PFSK-1 (cell line): ENCODE results near the gene RNFT2.

Source experiments
- POLR2AphosphoS5 ChIP-seq: IDR thresholded peaks from 2 replicates; pipeline ENCODE4 v1.6.1; 2012; ENCODE audit warnings: low read depth, mild to moderate bottlenecking, control low read depth, low read length, moderate library complexity
- TF ChIP-seq, protein P1 (sequence below), 2 experiments: IDR thresholded peaks; 2 replicates each; pipeline versions ENCODE4 v1.6.1 to v1.8.0; 2011 to 2012; ENCODE audit warnings: low read depth in 2 of 2, low read length in 2 of 2, control low read depth in 1 of 2, inconsistent platforms in 1 of 2, mild to moderate bottlenecking in 1 of 2, moderate library complexity in 1 of 2; ENCODE audit not compliant: insufficient read depth in 1 of 2

DNA sequence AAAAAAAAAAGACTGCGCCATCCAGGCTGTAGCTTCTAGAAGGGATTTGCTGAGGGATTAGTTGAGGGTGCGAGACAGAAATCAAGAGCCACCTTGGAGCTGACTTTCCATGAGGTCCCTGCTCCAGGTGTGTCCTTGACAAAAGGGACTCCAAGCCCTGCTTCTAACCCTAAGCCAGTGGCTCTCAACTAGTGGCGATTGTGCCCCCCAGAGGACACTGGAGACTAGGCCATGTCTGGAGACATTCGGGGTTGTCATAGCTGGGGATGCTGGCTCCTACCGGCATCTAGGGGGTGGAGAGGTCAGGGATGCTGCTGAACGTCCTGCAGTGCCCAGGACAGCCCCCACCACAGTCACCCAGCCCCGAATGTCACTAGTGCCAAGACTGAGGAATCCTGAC, 40.8 kb upstream of the RNFT2 start:
- no peak for TF ChIP-seq POLR2AphosphoS5
- TF ChIP-seq, protein P1, sequence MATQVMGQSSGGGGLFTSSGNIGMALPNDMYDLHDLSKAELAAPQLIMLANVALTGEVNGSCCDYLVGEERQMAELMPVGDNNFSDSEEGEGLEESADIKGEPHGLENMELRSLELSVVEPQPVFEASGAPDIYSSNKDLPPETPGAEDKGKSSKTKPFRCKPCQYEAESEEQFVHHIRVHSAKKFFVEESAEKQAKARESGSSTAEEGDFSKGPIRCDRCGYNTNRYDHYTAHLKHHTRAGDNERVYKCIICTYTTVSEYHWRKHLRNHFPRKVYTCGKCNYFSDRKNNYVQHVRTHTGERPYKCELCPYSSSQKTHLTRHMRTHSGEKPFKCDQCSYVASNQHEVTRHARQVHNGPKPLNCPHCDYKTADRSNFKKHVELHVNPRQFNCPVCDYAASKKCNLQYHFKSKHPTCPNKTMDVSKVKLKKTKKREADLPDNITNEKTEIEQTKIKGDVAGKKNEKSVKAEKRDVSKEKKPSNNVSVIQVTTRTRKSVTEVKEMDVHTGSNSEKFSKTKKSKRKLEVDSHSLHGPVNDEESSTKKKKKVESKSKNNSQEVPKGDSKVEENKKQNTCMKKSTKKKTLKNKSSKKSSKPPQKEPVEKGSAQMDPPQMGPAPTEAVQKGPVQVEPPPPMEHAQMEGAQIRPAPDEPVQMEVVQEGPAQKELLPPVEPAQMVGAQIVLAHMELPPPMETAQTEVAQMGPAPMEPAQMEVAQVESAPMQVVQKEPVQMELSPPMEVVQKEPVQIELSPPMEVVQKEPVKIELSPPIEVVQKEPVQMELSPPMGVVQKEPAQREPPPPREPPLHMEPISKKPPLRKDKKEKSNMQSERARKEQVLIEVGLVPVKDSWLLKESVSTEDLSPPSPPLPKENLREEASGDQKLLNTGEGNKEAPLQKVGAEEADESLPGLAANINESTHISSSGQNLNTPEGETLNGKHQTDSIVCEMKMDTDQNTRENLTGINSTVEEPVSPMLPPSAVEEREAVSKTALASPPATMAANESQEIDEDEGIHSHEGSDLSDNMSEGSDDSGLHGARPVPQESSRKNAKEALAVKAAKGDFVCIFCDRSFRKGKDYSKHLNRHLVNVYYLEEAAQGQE (IDR thresholded peaks at IDR 0.05; ENCODE audit: insufficient read depth in 1 of 2, low read depth in 2 of 2, low read length in 2 of 2): no peak
